Measurements from ENCODE around the gene ANO5.

Gene ANO5

GRCh38 chr11:22192642-22193347 is at the start of gene ANO5:
Gene ANO5, plus strand, starts transcription at chr11:22193085. Its CDS starts 408 bp downstream, at chr11:22193493.
- DNase-seq: no peak

- no peak for DNase-seq
Measured at GRCh38 chr11:22151649-22152197, 41.2 kb upstream of the ANO5 start.

GRCh38 chr11:22157531-22157930 is 35.4 kb upstream of the ANO5 start:
- no peak for DNase-seq

DNA sequence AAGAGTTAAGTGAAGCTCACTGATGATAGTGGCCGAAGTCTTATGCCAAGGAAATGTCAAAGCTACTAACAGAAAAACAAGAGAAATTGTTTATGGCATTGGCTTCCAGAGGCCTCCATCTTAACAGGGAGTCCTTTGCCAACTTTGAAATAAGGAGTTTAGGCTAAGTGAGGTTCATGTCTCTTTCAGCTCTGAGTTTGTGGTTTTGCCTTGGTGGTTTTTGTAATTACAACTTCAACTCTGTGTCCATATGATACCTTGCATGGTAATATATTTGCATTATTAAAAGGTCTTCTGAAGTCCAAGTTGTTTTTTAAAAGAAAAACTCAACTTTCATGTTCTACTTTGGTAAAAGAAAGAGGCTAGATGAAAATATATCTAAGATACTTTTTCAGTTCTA is 31.4 kb upstream of the ANO5 start:
- no peak for DNase-seq

GRCh38 chr11:22162756-22163155 is 30.1 kb upstream of the ANO5 start:
- no peak for DNase-seq

GRCh38 chr11:22163394-22163797 is 29.5 kb upstream of the ANO5 start:
- peak; percentile 13 for DNase-seq

DNA sequence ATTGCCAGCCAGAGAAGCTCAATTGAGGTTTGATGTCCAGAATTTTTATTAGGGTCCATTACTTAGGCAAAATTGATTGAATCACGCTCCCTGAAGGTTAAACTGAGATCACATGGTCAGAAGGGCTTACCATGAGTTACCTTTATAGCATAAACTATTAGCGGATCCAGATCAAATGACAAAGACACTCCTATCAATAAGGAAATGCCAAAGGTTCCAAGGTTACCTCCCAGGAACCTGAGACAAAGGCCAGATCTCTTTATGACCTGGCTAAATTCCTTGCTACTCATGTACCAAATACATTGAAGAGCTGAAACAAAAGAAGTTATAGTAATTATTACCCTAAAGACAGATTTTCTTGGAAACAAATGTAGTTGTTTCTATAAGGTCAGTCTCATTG is 27.8 kb upstream of the ANO5 start:
- DNase-seq: no peak

DNA sequence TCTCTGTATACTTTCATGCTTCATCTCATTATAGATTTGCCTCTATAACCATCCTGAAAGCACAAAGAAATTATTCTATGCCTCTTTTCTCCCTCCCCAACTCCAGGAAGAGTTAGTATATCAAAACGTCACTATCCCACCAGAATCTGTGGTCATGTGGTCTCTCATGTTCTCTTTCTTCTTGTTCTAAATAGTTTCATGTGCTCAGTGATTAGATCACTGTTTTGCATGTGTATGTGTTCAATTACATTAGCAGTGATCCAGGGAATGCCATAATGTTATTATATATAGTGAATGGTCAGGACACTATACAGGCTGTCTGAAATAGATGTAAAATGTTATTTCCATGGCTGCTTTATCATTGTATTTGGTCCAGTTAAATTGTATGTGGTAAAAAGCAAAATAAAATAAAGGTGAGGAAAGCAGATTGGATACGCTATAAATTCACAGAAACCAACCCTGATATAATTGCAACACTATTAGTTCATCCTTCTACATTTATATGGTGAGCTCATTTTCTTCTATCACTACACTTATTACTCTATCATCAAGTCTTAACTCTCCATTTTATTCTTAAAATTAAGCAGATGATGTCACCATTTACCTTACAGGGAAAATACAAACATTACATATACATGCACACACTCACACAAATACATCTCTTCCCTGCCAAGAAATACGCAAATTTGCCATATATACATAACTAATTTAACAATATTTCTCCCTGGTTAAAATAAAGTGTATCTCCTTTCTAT is 26.9 kb upstream of the ANO5 start:
- no peak for DNase-seq

GRCh38 chr11:22169833-22170232 is 23.1 kb upstream of the ANO5 start:
- no peak for DNase-seq

GRCh38 chr11:22173532-22173931 is 19.4 kb upstream of the ANO5 start:
- no peak for DNase-seq

- DNase-seq: no peak
Measured at GRCh38 chr11:22177186-22177585, 15.7 kb upstream of the ANO5 start.

DNA sequence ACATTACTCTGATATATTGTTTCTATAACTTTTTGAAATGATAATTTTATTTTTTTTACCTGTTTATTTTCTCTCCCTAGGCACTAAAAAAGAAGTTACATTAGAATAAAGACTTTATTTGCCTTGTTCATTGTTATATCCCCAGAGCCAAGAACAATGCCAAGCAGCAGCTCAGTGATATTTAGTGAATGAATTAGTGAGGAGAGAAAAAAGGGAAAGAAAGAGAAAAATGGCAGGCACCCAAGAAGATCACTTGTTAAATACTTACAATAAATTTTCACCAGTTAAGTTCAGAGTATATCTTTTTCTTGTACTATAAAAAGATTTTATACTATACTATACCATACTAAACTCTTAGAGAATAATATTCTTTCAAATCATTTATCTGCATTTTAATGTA is 13.3 kb upstream of the ANO5 start:
- no peak for DNase-seq

DNA sequence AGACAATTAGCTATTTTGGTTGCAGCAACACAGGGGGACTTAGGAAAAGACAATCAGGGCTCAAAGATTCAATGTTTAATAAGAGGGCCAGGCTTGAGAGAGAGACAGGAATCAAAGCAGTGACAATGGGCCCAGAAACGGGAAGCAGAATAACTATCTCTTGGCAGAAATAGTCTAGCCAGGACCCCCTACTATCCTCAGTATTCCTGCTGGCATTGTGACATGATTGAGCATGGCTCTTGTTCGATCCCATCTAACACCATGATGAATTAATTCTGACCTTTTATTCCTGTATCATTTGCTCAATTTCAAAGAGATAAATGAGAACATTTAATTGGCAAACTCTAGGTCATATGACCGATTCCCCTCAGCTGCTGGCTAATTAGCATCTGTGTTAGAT is 12.8 kb upstream of the ANO5 start:
- no peak for DNase-seq

- DNase-seq: no peak
Measured at GRCh38 chr11:22189660-22190059, 3.2 kb upstream of the ANO5 start.

- DNase-seq: no peak
Measured at GRCh38 chr11:22190827-22191463, 1.9 kb upstream of the ANO5 start.

- DNase-seq: no peak
Measured at GRCh38 chr11:22192289-22192641, 620 bp upstream of the ANO5 start.

DNA sequence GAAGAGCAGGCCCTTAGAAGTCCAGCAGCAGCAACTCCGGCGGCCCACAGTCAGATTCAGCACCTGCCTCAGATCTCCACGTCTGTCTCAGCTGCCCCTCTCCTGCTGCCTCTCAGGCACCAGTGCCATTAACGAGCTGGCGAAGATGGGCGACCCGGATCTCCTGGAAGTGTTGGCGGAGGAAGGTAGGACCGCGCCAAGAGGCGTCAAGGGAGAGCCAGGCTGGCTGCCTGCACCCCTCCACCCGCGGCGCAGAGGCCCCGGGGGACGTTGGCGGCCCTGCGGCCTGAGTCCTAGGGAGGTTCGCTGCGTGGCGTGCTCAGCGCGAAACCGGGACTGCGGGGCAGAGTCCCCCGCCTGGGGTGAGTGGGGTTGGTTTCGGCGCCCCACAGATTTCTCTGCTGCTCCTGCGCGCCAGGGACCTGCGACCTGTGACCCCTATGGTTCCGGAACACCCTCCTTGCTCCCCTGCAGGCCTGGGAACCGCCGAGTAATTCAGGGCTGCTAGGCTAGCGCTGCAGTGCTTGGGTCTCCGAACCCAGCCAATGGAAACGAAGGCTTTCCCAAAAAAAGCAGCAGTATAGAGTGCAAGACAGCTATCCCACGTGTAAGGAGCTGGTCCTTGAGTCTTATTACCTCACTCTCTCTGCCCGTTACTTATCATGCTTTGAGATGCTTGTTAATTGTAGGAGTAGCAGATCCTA is 615 bp downstream of the ANO5 start:
- no peak for DNase-seq

GRCh38 chr11:22194306-22194705 is 1.4 kb downstream of the ANO5 start:
- no peak for DNase-seq

DNA sequence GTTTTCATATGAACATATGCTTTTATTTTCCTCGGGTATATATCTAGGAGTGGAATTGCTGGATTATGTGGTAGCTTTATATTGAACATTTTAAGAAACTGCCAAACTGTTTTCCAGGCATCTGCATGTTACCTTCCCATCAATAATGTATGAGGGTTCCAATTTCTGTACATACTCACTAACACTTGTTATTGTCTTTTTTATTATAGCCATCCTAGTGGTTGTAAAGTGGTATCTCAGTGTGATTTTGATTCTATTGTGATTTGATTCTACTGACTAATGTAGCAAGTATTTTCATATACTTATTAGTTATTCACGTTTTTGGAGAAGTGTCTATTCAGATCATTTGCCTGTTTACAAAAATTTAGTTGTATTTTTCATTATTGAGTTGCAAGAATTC is 2.0 kb downstream of the ANO5 start:
- no peak for DNase-seq

DNA sequence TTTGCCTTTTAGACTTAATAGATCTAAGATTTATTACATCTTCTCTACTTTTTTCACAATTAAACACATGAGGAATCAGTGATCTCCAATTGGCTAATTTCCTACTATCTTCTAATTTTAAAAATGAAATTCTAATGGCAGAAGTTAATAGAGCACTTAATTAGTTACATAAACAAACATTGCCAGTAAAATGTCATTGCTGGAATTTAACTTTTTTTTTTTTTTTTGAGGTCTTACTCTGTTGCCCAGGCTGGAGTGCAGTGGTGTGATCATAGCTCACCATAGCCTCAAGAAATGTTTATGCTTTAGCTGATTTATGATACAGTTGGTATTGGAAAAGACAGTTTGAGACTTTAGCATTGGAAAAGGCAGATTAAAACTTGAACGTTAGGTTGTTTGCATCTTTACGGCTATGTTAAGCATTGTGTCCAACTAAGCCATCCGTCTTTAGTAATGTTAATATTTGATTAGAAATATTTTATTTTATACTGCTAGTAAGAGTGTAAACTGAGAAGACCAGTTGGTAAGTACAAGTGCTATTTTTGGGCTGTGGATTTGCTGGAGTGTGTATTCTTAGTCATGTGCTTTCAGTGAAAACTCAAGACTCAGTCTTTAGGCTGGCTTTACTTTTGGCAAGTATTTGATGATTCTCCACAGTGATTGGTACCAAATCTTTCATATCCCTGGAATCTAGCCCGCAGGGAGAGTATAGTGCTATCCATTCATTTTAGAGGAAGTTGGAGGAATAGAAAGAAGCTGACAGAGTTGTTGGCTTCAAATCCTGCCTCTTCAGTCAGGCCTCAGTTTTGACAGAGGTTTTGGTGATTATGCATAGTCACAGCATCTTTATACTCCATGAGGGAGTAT is 4.5 kb downstream of the ANO5 start:
- DNase-seq: no peak

DNA sequence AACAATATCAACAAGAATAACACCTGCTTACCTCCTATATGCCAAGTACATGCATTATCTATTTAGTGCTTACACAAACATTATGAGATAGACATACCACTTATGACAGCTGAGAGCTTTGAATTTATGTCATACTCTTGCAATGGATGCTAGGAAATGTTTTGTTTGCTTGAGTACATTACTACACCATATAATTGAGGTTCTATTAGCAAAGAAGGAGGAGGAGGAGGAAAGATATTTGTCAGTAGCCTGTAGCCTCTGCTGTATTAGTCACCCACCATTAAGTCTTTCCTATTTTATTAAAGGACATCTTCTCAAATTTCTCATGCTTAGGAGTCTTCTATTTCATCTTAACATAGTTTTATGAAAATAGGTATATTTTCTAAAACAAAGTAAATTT is 6.4 kb downstream of the ANO5 start:
- DNase-seq: no peak

GRCh38 chr11:22203281-22203680 is 10.4 kb downstream of the ANO5 start:
- DNase-seq: no peak
